ENCODE measurements around the gene ARHGAP42.
"Not testable (repeated sequence)": the region's sequence is repeated elsewhere in the genome, so short reads cannot be mapped to it uniquely, and the experiment has no call there.

ARHGAP42 gene

DNA sequence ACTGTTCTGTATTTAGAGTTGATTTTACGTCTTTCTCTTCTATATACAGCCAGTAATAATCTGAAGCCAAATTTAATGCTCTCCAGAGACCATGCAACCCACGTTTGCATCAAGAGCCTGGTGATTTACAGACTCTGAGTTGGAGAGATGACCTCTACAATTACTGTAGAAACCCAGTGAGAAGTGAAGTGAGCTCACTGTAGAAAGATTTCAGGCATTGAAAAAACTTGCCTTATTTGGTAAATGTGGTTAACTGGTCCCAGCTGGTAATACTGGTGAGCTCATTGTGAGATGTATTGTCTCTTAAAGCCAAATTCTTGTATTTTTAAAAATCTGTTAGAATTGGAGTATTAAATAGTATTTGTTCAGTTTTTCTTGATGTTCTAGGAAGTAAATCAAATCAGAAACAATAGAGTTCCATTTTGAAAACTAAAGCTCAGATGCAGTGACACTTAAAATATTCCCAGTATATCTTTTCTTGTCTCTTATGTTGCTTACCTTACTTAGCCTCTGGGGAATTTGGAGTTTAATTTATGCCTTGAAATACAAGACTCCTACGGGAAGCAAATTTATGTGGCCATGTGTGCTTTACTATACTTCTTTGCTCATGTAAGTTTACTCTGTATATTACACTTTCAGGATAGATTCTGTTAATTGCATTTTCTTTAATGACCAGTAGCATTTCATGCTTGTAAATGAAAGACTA is 189.9 kb downstream of the ARHGAP42 start:
- DNase-seq, result no peak

DNA sequence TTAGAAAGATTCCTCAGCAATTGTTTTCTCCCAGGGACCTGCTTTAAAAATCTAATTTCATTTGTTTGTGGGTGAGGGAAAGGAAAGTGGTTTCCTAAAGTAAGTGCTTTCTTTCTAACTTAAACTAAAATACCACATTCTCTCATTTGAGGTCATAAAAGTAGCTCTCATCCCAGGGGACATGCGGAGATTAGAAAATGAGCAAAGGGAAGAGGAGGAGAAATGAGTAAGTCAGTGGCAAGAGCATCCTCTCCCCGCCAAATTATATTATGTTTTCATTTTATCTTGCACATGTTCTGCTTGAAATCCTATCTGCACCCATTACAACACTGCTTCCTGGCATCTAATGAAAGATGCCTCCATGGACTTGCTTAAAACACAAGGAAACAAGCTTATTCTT is 191.4 kb downstream of the ARHGAP42 start:
- no peak for DNase-seq

DNA sequence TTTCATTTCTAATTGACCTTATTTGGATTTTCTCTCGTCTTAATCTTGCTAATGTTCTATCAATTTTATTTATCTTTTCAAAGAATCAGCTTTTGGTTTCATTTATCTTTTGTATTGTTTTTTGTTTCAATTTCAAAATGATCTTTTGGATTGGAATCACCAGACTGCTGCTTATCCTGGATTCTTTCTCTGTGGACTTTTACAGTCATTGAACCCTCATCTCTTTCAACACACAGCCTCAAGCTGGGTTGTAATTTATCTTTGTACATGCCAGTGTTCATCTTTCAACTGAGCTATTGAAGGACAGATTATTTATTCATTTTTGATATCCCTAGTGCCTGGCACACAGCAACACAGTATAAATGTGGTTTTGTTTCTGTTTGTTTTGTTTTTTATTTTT is 195.9 kb downstream of the ARHGAP42 start:
- DNase-seq, result no peak

DNA sequence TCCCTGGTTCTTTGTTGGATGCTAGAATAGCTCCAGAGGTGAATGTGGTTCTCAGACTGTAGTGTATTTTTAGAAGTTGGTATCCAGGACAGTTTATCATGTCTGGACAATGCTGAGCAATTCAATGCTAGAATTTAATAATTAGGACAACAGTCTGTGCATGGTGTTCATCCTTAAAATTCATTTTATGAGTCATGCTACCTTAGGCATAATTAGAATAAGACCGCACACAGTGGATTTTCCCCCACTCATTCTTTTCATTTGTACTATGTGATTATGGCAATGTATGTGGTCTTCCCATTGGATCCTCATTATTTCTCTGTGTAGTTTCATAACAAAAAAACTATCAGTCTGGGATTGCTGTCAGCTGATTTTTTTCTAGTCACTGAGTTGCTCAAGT is 196.7 kb downstream of the ARHGAP42 start:
- no peak for DNase-seq

DNA sequence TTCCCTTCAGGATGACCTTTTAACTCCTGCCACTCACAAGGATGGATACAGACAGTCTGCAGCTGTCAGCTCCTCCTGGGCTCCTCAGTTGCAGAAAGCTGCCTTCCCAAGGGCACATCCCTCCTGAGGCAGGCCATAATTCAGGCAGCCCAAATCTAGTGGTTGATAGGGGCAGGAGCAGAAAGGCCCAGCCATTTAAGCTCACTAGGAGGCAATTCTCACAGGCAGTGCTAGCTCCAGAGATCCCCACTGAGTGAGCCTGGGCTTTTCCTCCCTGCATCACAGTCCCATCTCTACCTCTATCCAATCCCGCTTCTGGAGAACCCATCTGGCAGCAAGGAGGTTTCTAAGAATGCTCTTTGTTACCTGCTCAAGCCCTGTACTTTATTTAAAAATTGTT is 200.6 kb downstream of the ARHGAP42 start:
- DNase-seq, result no peak

DNA sequence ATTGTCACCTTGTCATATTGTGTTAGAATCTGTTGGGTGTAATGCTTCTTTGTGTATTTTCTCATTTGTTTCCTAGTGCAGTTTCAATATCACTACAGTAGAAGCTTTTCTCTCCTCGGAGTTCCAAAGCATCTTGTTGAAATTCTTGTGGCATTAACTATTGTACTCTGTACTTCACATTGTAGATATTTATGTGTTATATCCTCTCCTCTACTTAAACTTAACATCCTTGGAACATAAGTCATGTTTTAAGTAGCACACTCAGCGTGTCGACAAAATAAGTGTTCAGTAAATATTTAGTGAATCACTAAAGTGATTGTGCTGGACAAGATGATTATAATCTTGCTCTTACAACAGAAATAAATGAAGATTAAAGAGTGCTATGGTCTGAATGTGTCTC is 201.7 kb downstream of the ARHGAP42 start:
- no peak for DNase-seq

DNA sequence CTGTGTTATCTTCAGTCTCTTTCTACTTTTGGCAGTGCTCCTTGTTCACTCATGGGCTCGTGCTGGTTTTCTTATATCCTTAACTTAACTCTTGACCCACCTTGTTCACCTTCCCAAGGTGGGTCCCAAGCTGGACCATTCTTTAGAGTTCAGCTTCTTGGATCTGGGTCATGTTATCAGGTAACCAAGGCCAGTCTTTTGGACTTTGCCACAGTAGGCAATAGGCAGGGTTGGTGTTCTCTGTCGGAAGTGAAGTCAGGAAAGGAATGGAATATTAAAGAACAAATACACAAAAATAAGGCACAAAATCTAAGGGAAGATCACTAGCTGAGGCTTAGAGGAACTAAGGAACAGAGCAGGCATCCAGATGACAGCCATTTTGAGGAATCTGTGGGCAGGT is 202.7 kb downstream of the ARHGAP42 start:
- no peak for DNase-seq

DNA sequence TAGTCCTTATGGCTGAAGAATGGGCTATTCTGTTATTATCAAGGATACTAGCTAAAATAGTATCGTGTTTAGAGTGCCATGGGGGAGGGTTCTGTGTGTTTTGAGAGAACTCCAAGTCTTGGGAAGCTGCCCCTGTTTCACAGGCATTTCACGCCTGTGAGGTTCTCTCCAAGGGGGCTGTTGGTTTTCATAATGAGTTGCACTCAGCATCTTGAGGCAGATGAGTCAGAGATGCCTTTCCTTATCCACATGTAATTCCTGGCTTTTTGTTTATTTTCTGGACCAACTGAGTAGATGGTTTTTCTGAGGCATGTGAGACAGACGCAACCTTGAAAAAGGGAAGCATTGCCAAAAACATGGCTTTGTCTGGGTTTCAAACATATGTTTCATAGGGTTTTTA is 203.7 kb downstream of the ARHGAP42 start:
- DNase-seq, result no peak

DNA sequence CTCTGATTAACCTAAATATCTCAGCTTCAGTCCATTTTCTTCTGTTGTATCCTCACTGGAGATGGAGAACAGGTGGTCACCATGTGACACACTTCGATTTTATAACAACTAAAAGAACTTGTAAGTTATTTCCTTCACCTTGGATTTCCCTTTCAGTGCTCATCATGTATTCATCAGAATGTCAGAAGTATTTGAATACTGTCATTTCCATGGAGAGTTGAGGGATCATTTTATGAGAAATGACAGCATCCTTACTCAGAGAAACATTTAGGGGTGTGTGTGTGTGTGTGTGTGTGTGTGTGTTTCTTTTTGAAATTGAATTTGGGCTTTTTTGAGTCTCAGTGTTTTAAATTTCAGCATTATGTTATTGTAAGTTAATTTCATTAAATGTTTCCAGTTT is 205.8 kb downstream of the ARHGAP42 start:
- no peak for DNase-seq

DNA sequence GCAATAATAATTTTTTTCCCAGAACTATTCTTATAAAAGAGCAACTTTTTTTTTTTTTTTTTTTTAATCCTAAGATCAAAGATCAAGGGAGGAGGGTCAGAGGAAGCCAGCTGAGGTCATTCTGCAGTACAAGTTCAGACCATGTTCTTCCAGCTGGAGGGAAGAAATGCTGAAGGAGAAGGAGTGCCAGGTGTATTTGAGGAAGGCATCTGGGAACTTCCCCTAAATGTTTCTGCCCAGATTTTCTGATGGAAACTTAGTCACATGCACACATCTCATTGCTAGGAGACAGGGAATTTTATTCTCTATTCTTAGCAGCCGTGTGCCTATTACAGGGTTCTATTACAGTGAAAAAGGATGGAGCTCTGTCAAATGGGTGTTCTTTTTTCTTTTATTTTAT is 208.4 kb downstream of the ARHGAP42 start:
- DNase-seq, result no peak

DNA sequence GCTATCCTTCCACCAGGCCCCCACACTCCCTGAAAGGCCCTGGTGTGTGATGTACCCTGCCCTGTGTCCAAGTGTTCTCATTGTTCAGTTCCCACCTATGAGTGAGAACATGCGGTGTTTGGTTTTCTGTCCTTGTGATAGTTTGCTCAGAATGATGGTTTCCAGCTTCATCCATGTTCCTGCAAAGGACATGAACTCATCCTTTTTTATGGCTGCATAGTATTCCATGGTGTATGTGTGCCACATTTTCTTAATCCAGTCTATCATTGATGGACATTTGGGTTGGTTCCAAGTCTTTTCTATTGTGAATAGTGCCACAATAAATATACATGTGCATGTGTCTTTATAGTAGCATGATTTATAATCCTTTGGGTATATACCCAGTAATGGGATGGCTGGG is 208.9 kb downstream of the ARHGAP42 start:
- DNase-seq, result not testable (repeated sequence)

DNA sequence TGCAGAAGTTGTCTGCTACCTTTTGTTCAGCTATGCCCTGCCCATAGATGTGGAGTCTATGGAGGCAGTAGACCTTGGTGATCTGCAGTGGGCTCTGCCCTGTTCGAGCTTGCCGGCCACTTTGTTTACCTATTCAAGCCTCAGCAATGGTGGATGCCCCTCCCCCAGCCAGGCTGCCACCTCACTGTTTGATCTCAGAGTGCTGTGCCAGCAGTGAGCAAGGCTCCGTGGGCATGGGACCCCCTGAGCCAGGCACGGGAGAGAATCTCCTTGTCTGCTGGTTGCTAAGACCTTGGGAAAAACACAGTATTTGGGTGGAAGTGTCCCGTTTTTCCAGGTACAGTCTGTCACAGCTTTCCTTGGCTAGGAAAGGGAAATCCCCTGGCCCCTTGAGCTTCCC is 214.4 kb downstream of the ARHGAP42 start:
- not testable (repeated sequence) for DNase-seq

DNA sequence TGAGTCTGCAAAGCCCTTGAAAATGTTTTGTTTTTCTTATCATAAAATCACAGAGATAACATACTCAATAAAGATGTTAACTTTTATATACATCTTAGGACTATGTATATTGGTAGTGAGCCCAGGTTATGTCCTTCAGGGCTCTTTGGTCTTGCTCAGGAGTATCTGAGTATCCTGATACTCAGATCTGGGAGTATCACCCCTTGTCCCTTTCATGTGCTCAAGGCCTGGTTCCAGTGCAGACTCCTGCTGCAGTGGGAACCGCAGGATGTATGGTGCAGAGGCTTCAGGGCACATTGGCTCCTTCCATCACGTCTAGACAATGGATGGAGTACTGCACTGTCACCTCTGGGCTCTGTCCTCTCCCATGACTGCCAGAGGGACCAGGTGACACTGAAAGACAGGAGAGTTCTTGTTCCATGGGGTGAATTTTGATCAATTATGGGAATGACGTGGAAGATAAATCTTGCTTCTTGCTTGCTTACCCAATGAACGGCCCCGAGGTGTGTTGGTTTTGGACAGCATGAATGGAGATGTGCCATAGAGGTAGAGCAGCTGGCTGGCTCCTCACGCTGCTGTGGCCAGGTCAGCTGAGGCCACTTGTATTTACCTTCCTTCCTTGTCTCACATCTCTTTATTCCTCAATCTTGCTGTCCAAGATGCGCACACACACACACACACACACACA is 215.5 kb downstream of the ARHGAP42 start:
- no peak for DNase-seq

DNA sequence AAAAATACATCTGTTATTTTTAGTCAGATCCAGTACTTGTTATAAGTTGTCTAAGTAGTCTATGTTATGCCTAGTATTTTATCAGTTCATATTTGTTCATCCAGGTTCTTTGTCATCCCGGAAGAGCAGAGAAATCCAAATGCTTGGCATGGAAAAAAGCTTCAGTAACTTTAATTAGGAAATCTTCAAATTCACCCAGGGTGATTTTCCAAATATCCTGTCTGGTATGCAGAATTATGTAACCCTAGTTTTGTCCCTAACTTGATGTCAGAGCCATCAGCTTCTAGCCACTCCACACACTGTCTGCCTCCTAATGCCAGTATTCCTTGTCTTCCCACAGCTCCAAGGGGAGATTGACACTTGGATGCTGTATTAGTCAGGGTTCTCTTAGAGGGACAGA is 216.2 kb downstream of the ARHGAP42 start:
- no peak for DNase-seq

DNA sequence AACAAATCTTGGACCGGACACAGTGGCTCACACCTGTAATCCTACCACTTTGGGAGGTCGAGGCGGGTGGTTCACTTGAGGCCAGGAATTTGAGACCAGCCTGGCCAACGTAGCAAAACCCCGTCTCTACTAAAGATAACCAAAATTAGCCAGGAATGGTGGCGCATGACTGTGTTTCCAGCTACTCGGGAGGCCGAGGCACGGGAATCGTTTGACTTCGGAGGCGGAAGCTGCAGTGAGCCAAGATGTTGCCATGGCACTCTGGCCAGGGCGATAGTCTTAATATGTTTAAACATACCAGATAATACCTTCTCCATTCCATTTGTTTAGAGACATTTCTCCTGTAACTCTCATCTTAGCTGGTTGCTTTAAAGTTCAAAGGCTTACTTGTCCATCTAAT is 218.6 kb downstream of the ARHGAP42 start:
- DNase-seq, result no peak

DNA sequence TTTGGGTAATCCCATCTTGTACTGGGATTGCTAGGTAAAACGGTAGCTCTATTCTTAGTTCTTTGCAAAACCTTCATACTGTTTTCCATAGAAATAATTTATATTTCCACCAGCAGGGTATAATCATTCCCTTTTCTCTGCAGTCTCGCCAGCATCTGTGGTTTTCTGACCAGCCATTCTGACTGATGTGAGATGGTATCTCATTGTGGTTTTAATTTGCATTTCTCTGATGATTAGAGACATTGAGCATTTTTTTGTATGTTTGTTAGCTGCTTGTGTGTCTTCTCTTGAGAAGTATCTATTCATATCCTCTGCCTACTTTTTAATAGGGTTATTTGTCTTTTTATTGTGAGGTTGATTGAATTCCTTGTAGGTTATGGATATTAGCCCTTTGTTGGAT is 221.7 kb downstream of the ARHGAP42 start:
- DNase-seq, result no peak

DNA sequence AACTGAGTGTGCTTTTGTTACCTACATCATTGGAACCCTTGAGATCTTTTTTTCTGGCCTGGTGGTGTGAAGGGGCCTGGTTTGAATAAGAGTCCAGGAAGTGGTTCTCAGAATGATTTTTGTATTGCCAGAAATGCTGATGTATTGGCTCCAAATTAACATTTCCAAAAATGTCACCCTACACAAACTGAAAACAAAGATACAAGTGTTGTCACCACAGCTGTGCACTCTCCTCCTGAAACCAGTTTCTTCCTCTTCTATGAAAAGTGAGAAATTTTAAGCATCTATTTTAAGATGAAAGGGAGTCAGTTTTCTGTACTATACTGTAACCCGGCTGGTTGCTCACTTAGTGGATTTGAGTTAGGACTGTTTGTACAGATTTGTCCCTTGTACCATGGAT is 223.7 kb downstream of the ARHGAP42 start:
- no peak for DNase-seq

DNA sequence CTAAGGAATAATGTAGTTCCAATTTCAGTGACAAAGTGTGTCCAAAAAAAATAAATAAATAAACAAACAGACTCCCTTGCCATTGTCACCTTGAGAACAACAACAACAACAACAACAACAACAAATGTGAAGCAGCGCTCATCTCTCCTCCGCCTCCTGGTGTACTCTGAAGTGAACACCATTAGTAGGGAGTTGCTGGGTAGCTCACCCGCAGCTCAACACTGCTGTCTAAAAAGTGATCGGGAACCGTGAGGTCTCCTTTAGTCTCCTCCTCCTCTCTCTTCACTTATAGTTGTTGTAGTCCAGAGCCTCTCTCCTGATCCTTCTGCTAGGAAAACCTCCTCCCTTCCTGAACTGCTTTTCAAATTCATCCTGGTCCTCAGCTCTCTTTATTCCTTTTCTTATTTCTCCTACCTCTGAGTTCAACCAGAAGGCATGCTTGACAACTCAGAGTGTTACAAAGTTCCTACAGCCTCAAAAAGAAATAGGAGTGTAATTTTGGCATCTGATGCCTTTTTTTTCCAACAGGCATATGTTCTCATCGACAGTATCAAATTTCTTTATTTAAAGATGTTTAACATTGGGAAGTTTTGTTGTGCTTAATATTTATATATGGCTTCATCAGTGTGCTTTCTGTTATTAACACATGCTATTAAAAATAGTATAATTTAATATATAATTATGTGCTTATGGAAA is 227.5 kb downstream of the ARHGAP42 start:
- DNase-seq, result no peak

DNA sequence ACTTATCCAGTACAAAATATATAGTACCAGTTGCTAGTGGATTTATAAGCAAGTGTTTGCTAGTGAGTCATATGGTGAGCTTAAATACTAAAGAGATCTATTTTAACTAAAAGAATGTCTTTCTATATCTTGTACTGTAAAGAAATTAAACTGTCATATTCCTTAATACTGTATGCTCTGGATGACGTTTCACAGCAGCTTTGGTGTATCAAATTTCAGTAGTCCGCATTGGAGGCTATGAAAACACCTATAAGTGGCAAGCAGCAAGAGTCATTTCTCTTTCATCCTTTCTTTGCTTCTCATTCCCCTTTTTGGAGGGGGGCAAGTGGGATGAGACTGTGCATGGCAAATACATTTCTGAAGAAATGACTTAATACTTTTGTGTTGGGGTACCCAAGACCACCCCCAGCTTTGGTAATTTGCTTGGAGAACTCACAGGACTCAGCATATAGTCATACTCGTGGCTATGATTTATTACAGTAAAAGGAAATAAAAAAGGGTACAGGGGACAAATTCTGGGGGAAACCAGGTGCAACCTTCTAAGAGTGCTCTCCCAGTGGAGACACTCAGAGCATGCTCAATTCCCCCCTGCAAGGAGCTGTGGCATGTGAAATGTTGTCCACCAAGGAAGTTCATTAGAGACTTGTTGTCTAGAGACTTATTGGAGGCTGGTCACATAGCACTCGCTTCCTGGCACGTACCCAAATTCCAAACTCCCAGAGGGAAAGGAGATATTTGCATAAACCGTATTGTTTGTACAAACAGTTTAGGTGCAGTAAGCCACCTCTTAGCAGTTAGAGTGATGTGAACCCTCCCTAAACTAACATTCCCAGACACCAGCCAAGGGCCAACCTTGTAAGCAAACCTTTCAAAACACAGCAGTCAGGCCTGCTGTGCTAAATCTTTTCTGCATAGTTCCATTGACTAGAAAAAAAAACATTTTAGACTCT is 231.7 kb downstream of the ARHGAP42 start:
- DNase-seq, result no peak

DNA sequence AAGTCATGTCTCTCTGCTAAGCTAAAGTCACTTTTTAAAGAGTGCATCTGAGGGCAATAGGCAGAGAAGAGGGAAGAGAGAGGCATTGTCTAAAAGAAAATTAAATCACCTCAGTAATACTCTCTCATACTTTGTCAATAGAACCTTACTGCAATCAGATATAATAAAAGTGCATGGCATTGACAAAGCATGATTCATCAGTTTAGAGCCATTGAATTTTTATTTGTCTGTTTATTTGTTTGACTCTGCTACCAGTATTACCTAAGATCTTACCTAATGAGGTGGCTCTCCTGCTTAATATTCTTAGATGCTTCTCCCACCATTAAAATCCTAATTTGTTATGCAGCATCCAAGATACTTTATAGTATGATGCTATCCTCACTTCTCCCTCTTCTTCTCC is 233.5 kb downstream of the ARHGAP42 start:
- no peak for DNase-seq

DNA sequence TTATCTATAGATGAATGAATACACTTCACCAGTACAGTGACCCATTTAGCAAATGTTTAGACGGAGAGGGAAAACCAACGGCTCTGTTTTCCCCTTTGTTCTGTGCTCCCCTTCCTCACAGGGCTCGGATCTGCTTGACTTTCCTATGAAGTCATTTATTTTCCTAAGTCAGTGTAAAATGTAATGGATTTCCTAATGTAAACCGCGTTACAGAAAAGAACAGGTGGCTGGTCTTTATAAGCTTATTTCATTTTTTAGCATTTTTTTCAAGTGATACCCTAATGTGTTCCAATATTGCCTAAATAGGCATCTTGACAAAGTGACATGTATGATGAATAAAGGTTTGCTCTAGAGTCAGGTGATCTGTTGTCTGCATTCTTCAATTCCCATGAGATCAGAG is 235.0 kb downstream of the ARHGAP42 start:
- no peak for DNase-seq

DNA sequence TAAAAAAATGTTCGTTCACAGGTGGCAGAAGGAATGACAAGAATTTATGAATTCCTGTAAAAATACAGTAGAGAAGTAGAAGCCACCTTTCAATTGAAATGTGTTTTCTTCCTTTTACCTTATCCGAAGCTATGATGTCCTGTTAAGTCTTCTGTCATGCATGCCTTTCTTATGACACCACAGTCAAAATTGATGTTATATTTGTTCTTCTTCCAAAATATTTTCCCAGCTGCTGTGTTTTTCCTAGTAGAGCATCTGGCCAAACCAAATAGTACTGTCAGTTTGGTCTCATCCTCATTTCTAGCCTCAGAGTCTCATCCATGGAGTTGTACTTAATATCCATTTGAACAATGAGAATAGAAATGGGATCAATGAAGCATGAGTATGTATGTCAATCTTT is 236.5 kb downstream of the ARHGAP42 start:
- no peak for DNase-seq

DNA sequence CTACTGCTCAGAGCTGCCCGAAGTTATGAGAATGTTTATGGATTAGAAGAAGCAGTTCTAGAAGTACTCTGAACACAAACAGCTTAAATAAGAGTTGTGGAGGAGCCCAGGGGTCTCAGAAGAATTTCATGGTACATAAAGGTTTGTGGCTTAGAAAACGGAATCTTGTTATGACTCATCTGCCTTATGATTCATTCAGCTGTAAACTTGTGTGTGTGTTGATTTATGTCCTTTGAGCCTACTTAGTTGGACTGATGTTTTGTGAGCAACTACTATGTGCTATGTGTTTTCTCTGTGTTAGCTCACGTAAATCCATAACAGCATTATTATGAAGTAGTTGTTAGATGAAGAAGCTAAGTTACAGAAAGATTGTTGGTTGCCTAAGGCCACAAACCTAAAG is 238.8 kb downstream of the ARHGAP42 start:
- DNase-seq, result no peak

Data from AML-193 (cell line).